Measurements from ENCODE around the gene XYLB. TPM values are rescaled to one million over a fixed set of nuclear protein-coding genes. Genes with fewer than 3 reads are reported as not detected.
"Not testable (repeated sequence)": the region's sequence is repeated elsewhere in the genome, so short reads cannot be mapped to it uniquely, and the experiment has no call there.

XYLB gene
- total and polyA plus RNA-seq, 4 experiments from 2014 or later: 0.22 to 0.61 (median 0.47) TPM

DNA sequence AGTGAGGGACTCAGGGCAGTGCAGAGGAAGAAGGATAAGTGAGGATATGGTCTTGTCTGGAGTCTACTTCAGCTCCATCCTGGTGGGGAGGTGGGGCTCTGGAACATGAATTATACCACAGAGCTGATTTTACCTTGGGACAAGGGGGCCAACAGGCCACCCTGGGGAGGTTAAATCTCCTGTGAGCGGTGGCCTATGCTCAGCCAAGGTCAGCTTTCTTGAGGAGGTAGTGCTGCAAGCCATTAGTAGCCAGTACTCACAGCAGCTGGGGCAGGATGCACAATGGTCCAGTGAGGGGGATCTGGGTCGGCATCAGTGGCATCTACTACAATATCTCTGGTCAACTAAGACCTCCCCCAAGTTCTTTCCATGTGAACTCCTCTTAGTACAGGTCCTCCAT, 49.7 kb downstream of the XYLB start:
- H3K4me1 ChIP-seq (ENCODE audit: insufficient read depth, low read length): no peaks in the 10 kb centered on the region
- H3K9me3 ChIP-seq (ENCODE audit: control insufficient read depth in 1 of 2, low read length in 2 of 2): no peaks in the 10 kb centered on the region
- no peaks in the 10 kb centered on the region for H3K27me3 ChIP-seq (ENCODE audit: insufficient read depth, low read length)
- no peak overlapping the region for H3K4me3 ChIP-seq (ENCODE audit: low read length in 2 of 2)
- DNase-seq: no peak
- intact Hi-C loops (cut with micrococcal nuclease): no loop called here
- H3K27me3 Mint-ChIP-seq: no peaks in the 10 kb centered on the region
- H3K9me3 Mint-ChIP-seq: peaks cover 0 to 2% (median 0%) of the 10 kb centered on the region in 8 donors
- ChIA-PET POLR2A (ENCODE audit: partially characterized antibody) (no interaction called here), CTCF (ENCODE audit: partially characterized antibody) (interaction anchor here (0.7 to 1.6 kb wide), 3 partner anchors 11 to 97 kb away, joined by 3 to 4 read pairs (median 4); no protein-coding TSS in a partner anchor)
- no peak overlapping the region for H3K4me3 Mint-ChIP-seq
- no peak overlapping the region for H3K27ac ChIP-seq (ENCODE audit: low read depth, low read length)
- H3K4me1 Mint-ChIP-seq: no peaks in the 10 kb centered on the region
- no peaks in the 10 kb centered on the region for H3K36me3 ChIP-seq (ENCODE audit: insufficient read depth, low read length)
- H3K27ac Mint-ChIP-seq: no peak overlapping the region
- H3K36me3 Mint-ChIP-seq: no peaks in the 10 kb centered on the region

GRCh38 chr3:38396861-38397260, 50.3 kb downstream of the XYLB start:
- CTCF ChIA-PET (ENCODE audit: partially characterized antibody): interaction anchor here (1.1 to 1.6 kb wide), 2 partner anchors 12 to 97 kb away, joined by 3 to 4 read pairs; no protein-coding TSS in a partner anchor
- POLR2A ChIA-PET (ENCODE audit: partially characterized antibody): no interaction called here
- no peaks in the 10 kb centered on the region for H3K27me3 Mint-ChIP-seq

DNA sequence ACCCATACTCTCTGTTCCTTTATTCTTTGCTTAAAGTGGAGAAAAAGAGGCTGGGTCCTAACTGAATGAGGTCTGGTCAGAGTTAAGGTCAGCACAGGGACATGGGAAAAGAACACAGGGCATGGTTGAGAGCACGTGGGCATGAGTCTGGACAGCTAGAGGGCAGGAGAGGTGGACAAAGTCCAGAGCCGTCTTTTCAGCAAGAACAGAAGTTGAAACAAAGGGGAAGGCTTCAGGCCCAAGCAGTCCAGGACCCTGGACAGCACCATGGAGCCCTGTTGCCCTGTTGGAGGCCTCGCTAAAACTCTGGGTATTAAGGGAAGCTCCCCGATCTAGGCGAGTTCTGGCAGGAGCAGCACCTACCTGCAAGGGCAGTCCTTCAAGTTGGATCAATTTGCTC, 50.7 kb downstream of the XYLB start:
- peaks cover 0 to 2% (median 0%) of the 10 kb centered on the region in 8 donors for H3K9me3 Mint-ChIP-seq
- CTCF ChIA-PET (ENCODE audit: partially characterized antibody): interaction anchor here (1.1 kb wide), 1 partner anchor 96 kb away, joined by 3 read pairs; no protein-coding TSS in a partner anchor
- H3K4me1 ChIP-seq (ENCODE audit: insufficient read depth, low read length): no peaks in the 10 kb centered on the region
- no peaks in the 10 kb centered on the region for H3K36me3 ChIP-seq (ENCODE audit: insufficient read depth, low read length)
- no peak overlapping the region for H3K4me3 ChIP-seq (ENCODE audit: low read length in 2 of 2)
- H3K4me1 Mint-ChIP-seq: no peaks in the 10 kb centered on the region
- no peaks in the 10 kb centered on the region for H3K27me3 Mint-ChIP-seq
- no peak overlapping the region for H3K27ac Mint-ChIP-seq
- no peaks in the 10 kb centered on the region for H3K27me3 ChIP-seq (ENCODE audit: insufficient read depth, low read length)
- peak in 1 of 5 donors; percentile 13 for DNase-seq
- no peaks in the 10 kb centered on the region for H3K36me3 Mint-ChIP-seq
- H3K4me3 Mint-ChIP-seq: no peak overlapping the region
- no peaks in the 10 kb centered on the region for H3K9me3 ChIP-seq (ENCODE audit: control insufficient read depth in 1 of 2, low read length in 2 of 2)
- intact Hi-C loops (cut with micrococcal nuclease): no loop called here
- POLR2A ChIA-PET (ENCODE audit: partially characterized antibody): no interaction called here
- no peak overlapping the region for H3K27ac ChIP-seq (ENCODE audit: low read depth, low read length)

More at GRCh38 chr3:38396861-38397260, 50.3 kb downstream of the XYLB start:
- no peak overlapping the region for H3K4me3 Mint-ChIP-seq
- intact Hi-C loops (cut with micrococcal nuclease): no loop called here
- H3K27ac Mint-ChIP-seq: no peak overlapping the region
- H3K27ac ChIP-seq (ENCODE audit: low read depth, low read length): no peak overlapping the region
- no peaks in the 10 kb centered on the region for H3K9me3 ChIP-seq (ENCODE audit: control insufficient read depth in 1 of 2, low read length in 2 of 2)
- H3K9me3 Mint-ChIP-seq: peaks cover 0 to 2% (median 0%) of the 10 kb centered on the region in 8 donors
- no peaks in the 10 kb centered on the region for H3K4me1 ChIP-seq (ENCODE audit: insufficient read depth, low read length)
- H3K4me1 Mint-ChIP-seq: no peaks in the 10 kb centered on the region
- no peaks in the 10 kb centered on the region for H3K36me3 Mint-ChIP-seq
- no peaks in the 10 kb centered on the region for H3K27me3 ChIP-seq (ENCODE audit: insufficient read depth, low read length)
- no peak for DNase-seq
- H3K36me3 ChIP-seq (ENCODE audit: insufficient read depth, low read length): no peaks in the 10 kb centered on the region
- no peak overlapping the region for H3K4me3 ChIP-seq (ENCODE audit: low read length in 2 of 2)

DNA sequence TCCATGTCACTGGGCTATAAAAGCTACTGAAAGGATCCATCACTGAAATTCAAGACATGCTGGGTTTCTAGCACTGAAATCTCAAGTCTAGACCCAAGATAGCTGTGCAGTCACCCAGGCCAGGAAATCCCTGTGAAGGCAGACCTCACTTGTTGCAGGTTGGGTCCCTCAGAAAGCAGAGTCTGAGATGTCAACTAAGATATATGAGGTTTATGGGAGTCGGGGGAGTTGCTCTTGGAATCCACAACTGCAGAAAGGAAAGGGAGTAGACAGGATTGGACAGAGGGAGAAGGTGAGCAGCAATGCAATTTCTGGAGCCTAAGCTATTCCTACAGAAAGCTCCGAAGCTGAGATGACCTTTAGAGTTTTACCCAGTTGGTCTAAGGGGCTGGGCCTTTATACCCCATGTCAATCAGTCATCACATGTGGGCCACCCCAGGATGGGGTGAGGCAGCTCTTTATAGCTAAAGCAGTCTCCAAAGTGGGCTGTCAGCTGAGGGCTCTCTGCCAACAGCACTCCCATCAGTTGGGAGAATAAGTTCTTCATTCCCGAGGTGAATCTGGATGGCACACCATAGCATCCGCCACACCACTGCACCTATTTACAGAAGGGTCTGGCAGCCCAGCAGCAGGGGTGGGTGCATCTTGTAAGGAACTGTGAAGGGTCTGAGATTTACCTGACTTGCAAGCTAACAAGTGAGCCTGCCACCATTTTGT, 54.8 kb downstream of the XYLB start:
- Mint-ChIP-seq H3K36me3 (peaks cover 0 to 3% of the 10 kb centered on the region in 2 donors), H3K9me3 (peaks cover 0 to 2% (median 0%) of the 10 kb centered on the region in 8 donors), H3K4me3 (no peak overlapping the region), H3K27me3 (no peaks in the 10 kb centered on the region), H3K27ac (no peak overlapping the region), H3K4me1 (no peaks in the 10 kb centered on the region)
- ChIA-PET CTCF (ENCODE audit: partially characterized antibody) (interaction anchor here (0.8 to 1.6 kb wide), 2 partner anchors 12 to 55 kb away, joined by 3 read pairs; partner anchors contain the start of gene XYLB), POLR2A (ENCODE audit: partially characterized antibody) (no interaction called here)
- no peaks in the 10 kb centered on the region for H3K36me3 ChIP-seq (ENCODE audit: insufficient read depth, low read length)
- DNase-seq: no peak
- no peak overlapping the region for H3K27ac ChIP-seq (ENCODE audit: low read depth, low read length)
- H3K4me1 ChIP-seq (ENCODE audit: insufficient read depth, low read length): no peaks in the 10 kb centered on the region
- H3K9me3 ChIP-seq (ENCODE audit: control insufficient read depth in 1 of 2, low read length in 2 of 2): no peaks in the 10 kb centered on the region
- no peaks in the 10 kb centered on the region for H3K27me3 ChIP-seq (ENCODE audit: insufficient read depth, low read length)
- intact Hi-C loops (cut with micrococcal nuclease): no loop called here
- no peak overlapping the region for H3K4me3 ChIP-seq (ENCODE audit: low read length in 2 of 2)

- Mint-ChIP-seq H3K36me3 (peaks cover 0 to 3% of the 10 kb centered on the region in 2 donors), H3K27ac (no peak overlapping the region), H3K9me3 (peaks cover 0 to 3% (median 0%) of the 10 kb centered on the region in 8 donors), H3K4me1 (no peaks in the 10 kb centered on the region), H3K4me3 (no peak overlapping the region), H3K27me3 (no peaks in the 10 kb centered on the region)
- intact Hi-C loops (cut with micrococcal nuclease): no loop called here
- Histone ChIP-seq H3K4me1 (ENCODE audit: insufficient read depth, low read length) (no peaks in the 10 kb centered on the region), H3K27ac (ENCODE audit: low read depth, low read length) (no peak overlapping the region), H3K9me3 (ENCODE audit: control insufficient read depth in 1 of 2, low read length in 2 of 2) (no peaks in the 10 kb centered on the region), H3K27me3 (ENCODE audit: insufficient read depth, low read length) (no peaks in the 10 kb centered on the region), H3K4me3 (ENCODE audit: low read length in 2 of 2) (no peak overlapping the region), H3K36me3 (ENCODE audit: insufficient read depth, low read length) (no peaks in the 10 kb centered on the region)
- POLR2A ChIA-PET (ENCODE audit: partially characterized antibody): no interaction called here
- CTCF ChIA-PET (ENCODE audit: partially characterized antibody): interaction anchor here (0.7 kb wide), 1 partner anchor 76 kb away, joined by 3 read pairs; no protein-coding TSS in a partner anchor
- no peak for DNase-seq
These were observed 57.7 kb downstream of the XYLB start for GRCh38 chr3:38404286-38404685.

DNA sequence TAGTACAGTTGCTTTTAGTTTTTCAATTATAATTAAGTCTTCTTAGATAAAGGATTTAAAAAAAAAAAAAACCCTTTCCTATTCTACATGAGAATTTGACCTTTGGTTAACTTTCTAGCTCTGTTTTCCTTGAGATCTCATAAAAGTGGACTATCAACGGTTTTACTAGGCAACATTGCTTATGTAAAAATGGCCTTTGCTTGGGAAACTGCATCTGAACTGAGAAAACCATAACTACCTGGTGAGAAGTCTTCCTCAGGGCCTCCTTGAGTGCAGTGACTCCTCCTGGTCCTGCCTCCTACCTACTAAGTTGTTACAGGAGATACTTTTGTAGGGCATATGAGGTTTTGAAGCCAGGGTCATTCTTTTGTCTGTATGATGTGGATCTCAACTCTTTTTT, 65.0 kb downstream of the XYLB start:
- CTCF ChIA-PET (ENCODE audit: partially characterized antibody): no interaction called here
- H3K27me3 ChIP-seq (ENCODE audit: insufficient read depth, low read length): no peaks in the 10 kb centered on the region
- H3K4me3 Mint-ChIP-seq: no peak overlapping the region

DNA sequence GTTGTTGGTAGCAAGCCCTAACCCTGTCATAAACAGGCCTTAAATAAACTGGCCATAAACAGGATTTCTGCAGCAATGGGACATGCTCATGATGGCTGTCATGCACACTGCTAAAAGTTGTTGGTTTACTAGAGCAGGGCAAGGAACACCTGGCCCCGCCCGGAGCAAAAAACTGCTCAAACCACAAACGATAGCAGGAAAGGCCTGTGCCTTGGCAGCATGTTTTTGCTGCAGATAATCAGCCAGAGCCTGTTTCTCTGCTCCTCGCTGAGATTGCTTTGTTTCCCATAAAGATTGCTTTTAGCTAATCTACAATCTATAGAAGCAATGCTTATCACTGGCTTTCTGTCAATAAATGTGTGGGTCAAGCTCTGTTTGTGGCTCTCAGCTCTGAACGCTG, 74.2 kb downstream of the XYLB start:
- H3K4me1 ChIP-seq (ENCODE audit: insufficient read depth, low read length): peaks cover 29% of the 10 kb centered on the region
- Mint-ChIP-seq H3K27ac (peak overlapping the region in 4 of 7 donors; percentile 29 to 93 (median 83)), H3K4me3 (peak overlapping the region in 3 of 8 donors; percentile 23 to 78 (median 34)), H3K4me1 (peaks cover 19 to 33% (median 23%) of the 10 kb centered on the region in 4 donors)
- not testable (repeated sequence) for H3K9me3 ChIP-seq (ENCODE audit: control insufficient read depth in 1 of 2, low read length in 2 of 2); H3K36me3 Mint-ChIP-seq; H3K36me3 ChIP-seq (ENCODE audit: insufficient read depth, low read length); DNase-seq; H3K9me3 Mint-ChIP-seq; H3K27me3 ChIP-seq (ENCODE audit: insufficient read depth, low read length); H3K27ac ChIP-seq (ENCODE audit: low read depth, low read length); H3K27me3 Mint-ChIP-seq; H3K4me3 ChIP-seq (ENCODE audit: low read length in 2 of 2)
- POLR2A ChIA-PET (ENCODE audit: partially characterized antibody): interaction anchor here (0.9 to 1.8 kb wide), 2 partner anchors 35 to 46 kb away, joined by 3 to 8 read pairs; no protein-coding TSS in a partner anchor
- CTCF ChIA-PET (ENCODE audit: partially characterized antibody): interaction anchor here (1.2 kb wide), 1 partner anchor 74 kb away, joined by 7 read pairs; the partner anchor contains the start of gene XYLB
- intact Hi-C loops (cut with micrococcal nuclease): loop anchor here (10.0 kb wide), 1 partner anchor 46 kb away; no protein-coding TSS in a partner anchor

More for the DNA sequence above, 65.0 kb downstream of the XYLB start:
- H3K36me3 ChIP-seq (ENCODE audit: insufficient read depth, low read length): no peaks in the 10 kb centered on the region
- Mint-ChIP-seq H3K27me3 (no peaks in the 10 kb centered on the region), H3K27ac (no peak overlapping the region), H3K36me3 (no peaks in the 10 kb centered on the region), H3K4me1 (no peaks in the 10 kb centered on the region), H3K9me3 (peaks cover 0 to 3% (median 0%) of the 10 kb centered on the region in 8 donors)
- no peaks in the 10 kb centered on the region for H3K4me1 ChIP-seq (ENCODE audit: insufficient read depth, low read length)
- no peak overlapping the region for H3K4me3 ChIP-seq (ENCODE audit: low read length in 2 of 2)
- intact Hi-C loops (cut with micrococcal nuclease): no loop called here
- POLR2A ChIA-PET (ENCODE audit: partially characterized antibody): interaction anchor here (0.7 kb wide), 1 partner anchor 308 kb away, joined by 3 read pairs; no protein-coding TSS in a partner anchor
- no peak for DNase-seq
- no peaks in the 10 kb centered on the region for H3K9me3 ChIP-seq (ENCODE audit: control insufficient read depth in 1 of 2, low read length in 2 of 2)
- H3K27ac ChIP-seq (ENCODE audit: low read depth, low read length): no peak overlapping the region

Data from CD4-positive, alpha-beta memory T cell (primary cell).